Left renal cortex interstitium (tissue), 4 donors: ENCODE results near the gene IGFN1. TPM values are rescaled to one million over a fixed set of nuclear protein-coding genes. Genes with fewer than 3 reads are reported as not detected.

Experiments
- DNase-seq, 4 donors: peaks; one replicate each; pipeline ENCODE4 v3.0.0-alpha.2; 2013; ENCODE audit warnings: low read depth in 4 of 4, low spot score in 2 of 4, missing footprints in 1 of 4
- polyA plus RNA-seq, 4 donors: library from polyadenylated mRNA; unstranded; fragments of 120-200 nt; gene quantifications; one replicate each; pipeline ENCODE4 v1.2.1, GENCODE V29; 2013; ENCODE audit not compliant: insufficient read length in 4 of 4

IGFN1 gene
- polyA plus RNA-seq, 4 donors, result 0.34 to 1.3 (median 0.78) TPM

DNA sequence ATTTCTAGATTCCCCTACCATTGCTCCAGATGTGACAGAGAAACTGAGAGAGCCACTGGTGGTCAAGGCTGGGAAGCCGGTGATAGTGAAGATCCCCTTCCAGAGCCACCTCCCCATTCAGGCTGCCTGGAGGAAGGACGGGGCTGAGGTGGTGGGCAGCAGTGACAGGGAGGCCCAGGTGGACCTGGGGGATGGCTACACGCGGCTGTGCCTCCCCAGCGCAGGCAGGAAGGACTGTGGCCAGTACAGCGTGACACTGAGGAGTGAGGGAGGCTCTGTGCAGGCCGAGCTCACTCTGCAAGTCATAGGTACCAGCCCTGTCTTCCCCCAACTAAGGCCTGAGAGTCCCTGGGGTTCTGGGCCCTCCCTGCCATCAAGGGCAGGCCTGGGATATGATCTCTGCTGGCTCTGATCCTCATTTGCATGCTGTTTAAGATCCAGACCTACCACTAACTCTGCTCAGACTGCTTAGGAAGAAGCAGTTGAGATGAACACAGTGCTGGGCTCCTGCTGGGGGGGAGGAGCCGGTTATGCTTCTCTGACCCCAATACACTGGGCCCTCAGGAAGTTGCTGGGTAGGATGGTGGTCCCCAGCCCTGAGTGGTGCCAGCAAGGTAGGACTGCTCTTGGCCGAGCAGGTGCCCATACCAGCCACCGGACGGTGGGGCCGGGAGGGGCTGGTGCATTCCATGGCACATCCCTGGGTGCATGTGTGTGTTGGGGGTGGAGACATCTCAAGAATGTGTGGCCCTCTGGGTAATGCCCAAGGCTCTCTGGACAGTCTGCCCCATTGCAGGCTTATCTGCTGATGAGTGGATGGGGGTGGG is 25.1 kb downstream of the IGFN1 start:
- no peak for DNase-seq

DNA sequence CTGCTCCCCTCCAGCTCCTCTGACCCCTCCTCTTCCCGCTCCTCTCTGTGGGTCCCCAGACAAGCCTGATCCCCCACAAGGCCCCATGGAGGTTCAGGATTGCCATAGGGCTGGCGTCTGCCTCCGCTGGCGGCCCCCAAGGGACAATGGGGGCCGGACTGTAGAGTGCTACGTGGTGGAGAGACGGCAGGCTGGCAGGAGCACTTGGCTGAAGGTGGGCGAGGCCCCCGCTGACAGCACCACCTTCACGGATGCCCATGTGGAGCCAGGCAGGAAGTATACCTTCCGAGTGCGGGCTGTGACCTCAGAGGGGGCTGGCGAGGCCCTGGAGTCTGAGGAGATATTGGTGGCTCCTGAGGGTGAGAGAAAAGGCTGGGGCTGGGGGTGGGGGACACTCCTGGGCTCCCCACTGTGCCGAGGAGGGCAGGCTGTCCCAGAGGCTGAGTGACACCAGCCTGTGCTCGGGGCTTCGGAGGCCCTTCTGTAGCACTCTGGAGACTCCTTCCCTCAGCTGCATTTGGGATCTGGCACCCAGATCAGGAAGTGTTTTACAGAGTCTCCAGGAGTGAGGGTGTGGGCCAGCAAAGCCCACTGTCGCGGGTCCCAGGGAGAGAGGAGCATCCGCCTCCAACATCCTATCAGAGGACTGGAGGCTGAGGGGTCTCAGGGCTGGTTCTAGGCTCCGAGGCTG is 25.9 kb downstream of the IGFN1 start:
- DNase-seq, result no peak

DNA sequence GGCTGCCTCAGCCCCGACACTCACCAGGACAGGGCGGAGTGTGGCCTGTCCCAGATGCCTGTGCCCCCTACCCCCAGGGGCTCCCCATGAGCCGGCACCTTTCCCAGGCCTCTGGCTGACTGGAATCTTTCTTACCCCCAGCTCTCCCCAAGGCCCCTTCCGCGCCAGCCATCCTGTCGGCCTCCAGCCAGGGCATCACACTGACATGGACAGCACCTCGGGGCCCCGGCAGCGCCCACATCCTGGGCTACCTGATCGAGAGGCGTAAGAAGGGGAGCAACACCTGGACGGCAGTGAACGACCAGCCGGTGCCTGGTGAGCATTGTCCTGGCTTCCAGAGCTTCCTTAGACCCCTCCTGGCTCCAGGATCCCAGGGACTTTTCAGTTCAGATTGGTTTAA is 26.5 kb downstream of the IGFN1 start:
- DNase-seq, result no peak

- DNase-seq, result no peak
Measured at GRCh38 chr1:201217851-201218250, 27.2 kb downstream of the IGFN1 start.

- DNase-seq, result no peak
Measured at GRCh38 chr1:201218409-201218808, 27.8 kb downstream of the IGFN1 start.

- DNase-seq, result no peak
Measured at GRCh38 chr1:201219481-201220387, 29.1 kb downstream of the IGFN1 start.

- DNase-seq, result no peak
Measured at GRCh38 chr1:201220388-201220715, 29.7 kb downstream of the IGFN1 start.

DNA sequence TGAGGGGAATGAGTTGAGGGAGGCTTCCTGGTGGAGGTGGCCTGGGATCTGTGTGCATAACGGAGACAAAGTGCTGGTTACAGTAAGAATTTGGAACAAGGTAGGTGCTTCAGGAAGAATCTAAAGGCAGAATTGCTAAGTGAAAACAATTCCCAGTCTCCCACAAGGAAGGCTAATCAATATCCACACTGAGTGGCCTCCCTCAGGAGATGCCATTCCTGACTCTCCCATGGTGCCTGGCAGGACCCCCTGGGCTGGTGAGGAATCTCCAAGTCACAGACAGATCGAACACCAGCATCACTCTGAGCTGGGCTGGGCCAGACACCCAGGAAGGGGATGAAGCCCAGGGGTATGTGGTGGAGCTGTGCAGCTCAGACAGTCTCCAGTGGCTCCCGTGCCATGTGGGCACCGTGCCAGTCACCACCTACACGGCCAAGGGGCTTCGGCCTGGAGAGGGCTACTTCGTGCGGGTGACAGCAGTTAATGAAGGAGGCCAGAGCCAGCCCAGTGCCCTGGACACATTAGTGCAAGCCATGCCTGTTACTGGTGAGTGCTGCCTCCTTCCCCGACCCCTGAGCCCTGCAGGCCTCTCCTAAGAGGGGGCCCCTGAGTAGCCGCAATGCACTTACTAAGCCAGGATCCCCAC is 30.7 kb downstream of the IGFN1 start:
- DNase-seq, result no peak

- no peak for DNase-seq
Measured at GRCh38 chr1:201222125-201222524, 31.5 kb downstream of the IGFN1 start.

DNA sequence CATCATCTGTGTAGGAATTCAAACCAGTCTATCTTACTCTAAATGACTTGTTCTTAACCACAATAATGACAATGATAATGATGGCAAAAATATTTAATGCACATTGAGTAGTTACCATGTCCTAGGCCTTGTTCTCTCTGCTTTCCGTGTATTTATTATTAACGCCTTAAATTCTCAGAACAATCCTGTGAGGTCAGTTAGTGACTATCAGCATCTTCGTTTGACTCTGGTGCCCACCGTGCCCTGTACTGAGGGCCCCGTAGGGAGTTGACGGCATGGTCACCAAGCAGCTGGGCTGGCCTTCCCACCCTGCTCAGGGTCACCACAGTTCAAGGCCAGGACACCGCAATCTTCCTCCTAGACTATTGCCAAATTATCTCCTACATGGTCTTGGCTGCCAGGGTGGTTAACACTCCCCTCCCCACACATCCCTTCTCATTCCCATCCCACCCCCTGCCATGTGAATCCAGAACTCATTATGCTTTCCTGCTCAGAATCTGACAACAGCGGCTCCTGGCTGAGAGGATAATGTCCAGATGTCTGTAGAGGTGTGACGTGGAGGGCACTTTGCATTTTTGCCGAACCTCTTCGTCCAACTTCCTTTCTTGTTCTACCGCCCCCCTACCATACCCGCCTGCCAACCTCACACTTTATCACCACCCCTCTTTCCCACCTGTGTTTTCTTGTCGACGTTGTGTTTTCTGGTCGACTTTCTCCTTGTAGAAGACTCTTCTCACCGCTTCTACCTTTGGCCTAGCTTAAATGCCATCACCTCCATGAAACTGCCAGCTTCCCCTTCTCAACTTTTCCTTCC is 33.4 kb downstream of the IGFN1 start:
- no peak for DNase-seq

- DNase-seq, result no peak
Measured at GRCh38 chr1:201224666-201225370, 34.2 kb downstream of the IGFN1 start.

DNA sequence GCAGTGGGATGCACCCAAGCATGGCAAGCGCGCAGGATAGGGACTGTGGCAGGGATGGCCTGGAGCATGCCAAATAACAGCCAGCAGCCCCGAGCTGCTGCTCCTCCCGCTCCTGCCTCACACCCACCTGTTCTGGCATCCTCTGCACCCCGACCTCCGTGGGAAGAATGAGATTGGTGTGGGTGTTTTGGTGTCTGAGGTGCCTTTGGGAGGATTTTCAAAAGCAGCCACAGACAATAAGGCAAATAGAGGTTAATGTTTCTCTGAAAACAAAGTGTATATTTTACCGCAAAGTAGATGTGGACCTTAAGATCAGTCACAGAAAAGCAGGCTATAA is 35.5 kb downstream of the IGFN1 start:
- DNase-seq, result no peak

GRCh38 chr1:201226859-201227488 is 36.4 kb downstream of the IGFN1 start:
- no peak for DNase-seq

GRCh38 chr1:201228011-201228983 is 37.7 kb downstream of the IGFN1 start:
- no peak for DNase-seq

DNA sequence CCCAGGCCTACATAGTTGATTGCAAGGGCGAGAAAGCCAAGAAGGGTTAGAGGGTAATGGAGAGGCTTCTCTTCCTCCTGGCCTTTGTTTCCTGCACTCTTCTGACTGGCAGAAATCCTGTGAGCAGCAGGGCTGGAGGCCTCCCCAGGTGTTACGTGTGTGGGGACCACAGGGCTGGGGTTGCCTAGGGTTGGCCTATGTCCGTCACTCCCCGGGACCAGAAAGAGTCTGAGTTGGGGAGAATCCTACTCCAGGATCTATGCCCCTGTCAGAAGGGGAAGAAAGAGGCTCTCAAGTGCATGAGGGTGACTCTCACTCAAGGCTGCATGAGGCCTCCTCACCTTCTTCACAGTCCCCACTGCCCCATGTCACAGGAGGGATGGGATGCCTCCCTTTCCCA is 38.5 kb downstream of the IGFN1 start:
- DNase-seq, result no peak

DNA sequence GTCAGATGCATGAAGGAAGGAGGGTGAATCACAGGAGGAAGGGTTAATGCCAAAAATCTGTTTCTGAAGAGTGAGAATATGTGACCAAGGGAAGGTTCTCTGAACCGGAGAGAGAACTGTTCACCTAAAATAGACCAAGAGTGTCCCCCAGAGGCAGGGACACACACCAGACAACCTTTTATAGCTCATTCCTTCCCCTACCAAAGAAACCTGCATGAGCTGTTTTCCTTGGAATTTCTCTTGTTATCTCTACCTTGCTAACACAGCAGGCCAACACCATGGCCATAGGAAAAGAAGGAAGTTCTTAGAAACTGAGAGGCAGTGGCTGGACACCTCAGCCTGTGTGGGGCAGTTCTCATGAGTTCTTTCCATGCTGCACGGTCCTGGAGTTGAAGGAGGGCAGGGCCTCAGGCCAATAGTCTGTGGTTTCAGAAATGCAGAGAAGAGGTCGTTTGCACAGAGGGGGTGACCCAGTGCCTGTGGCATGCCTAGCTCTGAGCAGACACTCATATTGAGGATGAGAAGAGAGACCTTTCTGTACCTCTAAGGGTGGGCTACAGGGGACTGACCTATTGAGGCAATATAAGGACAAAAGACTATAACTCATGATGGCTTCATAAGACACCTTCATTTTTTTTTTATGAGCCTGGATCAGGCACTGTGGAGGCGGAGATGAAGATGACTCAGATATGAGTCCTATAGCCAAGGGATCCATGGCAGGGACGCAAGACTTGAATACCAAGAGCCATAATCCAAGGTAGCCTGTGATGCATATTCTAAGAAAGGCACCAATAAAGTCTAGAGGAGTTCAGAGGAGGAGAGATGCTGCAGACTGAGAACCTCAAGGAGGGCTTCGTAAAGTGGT is 39.4 kb downstream of the IGFN1 start:
- no peak for DNase-seq

GRCh38 chr1:201230676-201231075 is 40.1 kb downstream of the IGFN1 start:
- no peak for DNase-seq
